ENCODE results near the gene GSG1L. TPM values are rescaled to one million over a fixed set of nuclear protein-coding genes. Genes with fewer than 3 reads are reported as not detected.

GSG1L gene
- total and polyA plus RNA-seq, 4 experiments from 2014 or later = 0.27 TPM; not detected in 3

- Mint-ChIP-seq H3K27me3 (no peaks in the 10 kb centered on the region), H3K36me3 (peaks cover 59 to 73% of the 10 kb centered on the region in 2 donors), H3K4me1 (peaks cover 0 to 6% (median 3%) of the 10 kb centered on the region in 4 donors), H3K4me3 (no peak overlapping the region), H3K27ac (peak overlapping the region in 1 of 7 donors; percentile 41), H3K9me3 (no peaks in the 10 kb centered on the region)
- Histone ChIP-seq H3K36me3 (ENCODE audit: insufficient read depth, low read length) (peaks cover 67% of the 10 kb centered on the region), H3K4me1 (ENCODE audit: insufficient read depth, low read length) (no peaks in the 10 kb centered on the region), H3K9me3 (ENCODE audit: control insufficient read depth in 1 of 2, low read length in 2 of 2) (no peaks in the 10 kb centered on the region), H3K4me3 (ENCODE audit: low read length in 2 of 2) (no peak overlapping the region), H3K27ac (ENCODE audit: low read depth, low read length) (no peak overlapping the region), H3K27me3 (ENCODE audit: insufficient read depth, low read length) (no peaks in the 10 kb centered on the region)
- ChIA-PET POLR2A (ENCODE audit: partially characterized antibody) (no interaction called here), CTCF (ENCODE audit: partially characterized antibody) (no interaction called here)
- no peak for DNase-seq
- intact Hi-C loops (cut with micrococcal nuclease) = no loop called here
Measured at GRCh38 chr16:28098959-28099945, 35.7 kb upstream of the GSG1L start.

DNA sequence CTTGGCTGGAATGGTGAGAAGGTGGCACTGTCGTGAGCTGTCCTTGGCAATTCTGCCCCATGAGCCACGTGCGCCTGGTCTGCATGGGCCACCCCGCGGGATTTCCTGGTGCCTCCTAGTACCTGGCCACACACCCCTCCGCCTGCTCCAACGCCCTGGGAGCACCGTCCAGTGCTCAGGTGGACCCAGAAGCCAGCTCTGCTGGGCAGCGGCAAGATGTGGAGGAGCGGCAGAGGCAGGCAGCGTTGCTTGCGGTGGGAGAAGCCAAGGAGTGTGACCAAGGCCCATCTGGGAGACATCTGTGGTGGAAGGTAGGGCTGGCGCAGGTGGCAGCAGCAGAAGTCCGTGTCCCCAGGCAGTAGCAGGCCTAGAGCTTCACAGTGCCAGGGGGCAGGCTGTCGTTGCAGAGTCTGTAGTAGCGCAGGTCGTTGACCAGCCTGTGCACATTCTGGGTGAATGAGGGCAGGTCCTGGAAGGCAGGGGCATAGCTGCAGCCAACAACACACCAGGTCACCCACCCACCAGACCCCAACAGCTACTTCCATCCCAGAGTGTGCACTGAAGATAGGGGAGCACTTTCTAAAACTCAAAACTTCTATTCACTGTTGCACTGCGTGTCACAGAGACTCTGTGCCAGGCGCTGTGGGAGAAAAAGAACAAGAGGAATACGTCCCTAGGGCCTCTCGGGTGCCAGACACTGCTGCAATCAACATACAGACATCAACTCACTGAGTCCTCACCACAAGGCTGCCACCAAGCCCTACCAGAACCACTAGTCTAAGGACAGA lies 34.9 kb upstream of the GSG1L start:
- Mint-ChIP-seq H3K4me3 (no peak overlapping the region), H3K9me3 (no peaks in the 10 kb centered on the region), H3K4me1 (peaks cover 0 to 6% (median 3%) of the 10 kb centered on the region in 4 donors), H3K27ac (no peak overlapping the region), H3K36me3 (peaks cover 50 to 67% of the 10 kb centered on the region in 2 donors), H3K27me3 (no peaks in the 10 kb centered on the region)
- H3K9me3 ChIP-seq (ENCODE audit: control insufficient read depth in 1 of 2, low read length in 2 of 2) = no peaks in the 10 kb centered on the region
- H3K36me3 ChIP-seq (ENCODE audit: insufficient read depth, low read length) = peaks cover 58% of the 10 kb centered on the region
- H3K27ac ChIP-seq (ENCODE audit: low read depth, low read length) = no peak overlapping the region
- POLR2A ChIA-PET (ENCODE audit: partially characterized antibody) = no interaction called here
- no peaks in the 10 kb centered on the region for H3K27me3 ChIP-seq (ENCODE audit: insufficient read depth, low read length)
- CTCF ChIA-PET (ENCODE audit: partially characterized antibody) = interaction anchor here (1.2 kb wide), 1 partner anchor 120 kb away, joined by 7 read pairs; no protein-coding TSS in a partner anchor
- intact Hi-C loops (cut with micrococcal nuclease) = no loop called here
- H3K4me1 ChIP-seq (ENCODE audit: insufficient read depth, low read length) = no peaks in the 10 kb centered on the region
- no peak for DNase-seq
- H3K4me3 ChIP-seq (ENCODE audit: low read length in 2 of 2) = no peak overlapping the region

DNA sequence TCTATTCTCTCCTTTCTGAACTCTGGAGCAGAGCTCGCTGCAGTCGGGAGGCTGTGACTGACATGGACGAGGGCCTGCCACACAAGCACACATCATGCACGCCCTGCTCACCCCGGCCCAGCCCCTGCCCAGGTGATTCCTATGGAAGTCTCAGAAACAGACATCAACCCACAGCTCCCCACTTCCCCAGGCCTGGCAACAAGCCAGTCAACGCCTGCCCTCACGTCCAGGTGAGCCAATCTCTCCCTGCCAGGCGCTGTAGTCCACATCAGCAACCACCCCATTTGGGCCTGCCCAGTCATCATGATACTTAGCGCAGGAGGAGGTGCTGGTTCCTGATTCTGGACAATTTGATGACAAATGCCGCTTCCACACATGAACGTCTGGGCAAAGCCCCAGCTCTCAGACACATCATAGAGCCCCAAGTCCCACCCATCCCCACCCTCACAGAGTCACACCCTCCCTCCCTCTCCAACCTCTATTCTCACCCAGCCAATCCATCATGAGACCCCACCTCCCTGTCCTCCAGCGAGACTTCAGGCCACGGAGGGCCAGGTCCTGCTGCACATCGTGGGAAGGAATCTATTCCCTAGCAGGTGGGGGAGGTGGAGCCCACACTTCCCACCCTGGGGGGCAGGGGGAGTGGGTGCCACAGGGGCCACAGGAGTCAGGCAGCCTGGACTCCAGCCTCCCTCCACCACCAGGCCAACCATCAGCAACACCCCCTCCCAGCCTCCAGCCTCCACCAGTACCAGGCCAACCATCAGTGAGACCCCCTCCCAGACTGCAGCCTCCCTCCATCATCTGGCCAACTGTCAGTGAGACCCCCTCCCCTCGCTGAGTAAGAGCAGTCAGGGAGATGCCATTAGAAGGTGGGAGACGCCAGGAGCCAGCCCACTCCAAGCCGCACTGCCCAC lies 33.7 kb upstream of the GSG1L start:
- H3K27me3 ChIP-seq (ENCODE audit: insufficient read depth, low read length) = no peaks in the 10 kb centered on the region
- ChIA-PET POLR2A (ENCODE audit: partially characterized antibody) (no interaction called here), CTCF (ENCODE audit: partially characterized antibody) (interaction anchor here (1.2 kb wide), 1 partner anchor 121 kb away, joined by 7 read pairs; no protein-coding TSS in a partner anchor)
- H3K9me3 ChIP-seq (ENCODE audit: control insufficient read depth in 1 of 2, low read length in 2 of 2) = no peaks in the 10 kb centered on the region
- H3K36me3 ChIP-seq (ENCODE audit: insufficient read depth, low read length) = peaks cover 46% of the 10 kb centered on the region
- DNase-seq = no peak
- Mint-ChIP-seq H3K9me3 (peaks cover 0 to under 1% (median 0%) of the 10 kb centered on the region in 8 donors), H3K4me1 (peaks cover 0 to 5% (median 2%) of the 10 kb centered on the region in 4 donors), H3K36me3 (peaks cover 42 to 57% of the 10 kb centered on the region in 2 donors), H3K4me3 (no peak overlapping the region), H3K27me3 (no peaks in the 10 kb centered on the region), H3K27ac (peak overlapping the region in 2 of 7 donors; percentile 68 to 83)
- no peak overlapping the region for H3K4me3 ChIP-seq (ENCODE audit: low read length in 2 of 2)
- H3K27ac ChIP-seq (ENCODE audit: low read depth, low read length) = no peak overlapping the region
- intact Hi-C loops (cut with micrococcal nuclease) = no loop called here
- no peaks in the 10 kb centered on the region for H3K4me1 ChIP-seq (ENCODE audit: insufficient read depth, low read length)

GRCh38 chr16:28093385-28093725 lies 29.8 kb upstream of the GSG1L start:
- H3K27ac Mint-ChIP-seq = peak overlapping the region in 2 of 7 donors; percentile 18 to 27
- H3K9me3 ChIP-seq (ENCODE audit: control insufficient read depth in 1 of 2, low read length in 2 of 2) = no peaks in the 10 kb centered on the region
- POLR2A ChIA-PET (ENCODE audit: partially characterized antibody) = no interaction called here
- H3K4me1 ChIP-seq (ENCODE audit: insufficient read depth, low read length) = no peaks in the 10 kb centered on the region
- CTCF ChIA-PET (ENCODE audit: partially characterized antibody) = interaction anchor here (1.6 kb wide), 1 partner anchor 23 kb away, joined by 3 read pairs; no protein-coding TSS in a partner anchor
- H3K36me3 Mint-ChIP-seq = peaks cover 16 to 23% of the 10 kb centered on the region in 2 donors
- H3K4me3 ChIP-seq (ENCODE audit: low read length in 2 of 2) = no peak overlapping the region
- H3K9me3 Mint-ChIP-seq = peaks cover 0 to 3% (median 0%) of the 10 kb centered on the region in 8 donors
- peaks cover 10% of the 10 kb centered on the region for H3K36me3 ChIP-seq (ENCODE audit: insufficient read depth, low read length)
- H3K27me3 ChIP-seq (ENCODE audit: insufficient read depth, low read length) = no peaks in the 10 kb centered on the region
- peaks cover 0 to 7% (median 4%) of the 10 kb centered on the region in 4 donors for H3K4me1 Mint-ChIP-seq
- no peak for DNase-seq
- intact Hi-C loops (cut with micrococcal nuclease) = no loop called here
- H3K27ac ChIP-seq (ENCODE audit: low read depth, low read length) = no peak overlapping the region
- H3K27me3 Mint-ChIP-seq = no peaks in the 10 kb centered on the region
- no peak overlapping the region for H3K4me3 Mint-ChIP-seq

- CTCF ChIA-PET (ENCODE audit: partially characterized antibody) = interaction anchor here (0.7 to 1.6 kb wide), 2 partner anchors 22 to 122 kb away, joined by 3 read pairs; no protein-coding TSS in a partner anchor
- peak overlapping the region in 2 of 7 donors; percentile 27 to 41 for H3K27ac Mint-ChIP-seq
- peaks cover 0 to 3% (median 0%) of the 10 kb centered on the region in 8 donors for H3K9me3 Mint-ChIP-seq
- no peaks in the 10 kb centered on the region for H3K27me3 Mint-ChIP-seq
- H3K36me3 Mint-ChIP-seq = peaks cover 10 to 18% of the 10 kb centered on the region in 2 donors
- Histone ChIP-seq H3K9me3 (ENCODE audit: control insufficient read depth in 1 of 2, low read length in 2 of 2) (no peaks in the 10 kb centered on the region), H3K36me3 (ENCODE audit: insufficient read depth, low read length) (peaks cover 5% of the 10 kb centered on the region), H3K4me1 (ENCODE audit: insufficient read depth, low read length) (no peaks in the 10 kb centered on the region), H3K27ac (ENCODE audit: low read depth, low read length) (no peak overlapping the region), H3K27me3 (ENCODE audit: insufficient read depth, low read length) (no peaks in the 10 kb centered on the region), H3K4me3 (ENCODE audit: low read length in 2 of 2) (no peak overlapping the region)
- intact Hi-C loops (cut with micrococcal nuclease) = no loop called here
- no peak overlapping the region for H3K4me3 Mint-ChIP-seq
- H3K4me1 Mint-ChIP-seq = peaks cover 0 to 7% (median 4%) of the 10 kb centered on the region in 4 donors
- POLR2A ChIA-PET (ENCODE audit: partially characterized antibody) = no interaction called here
- no peak for DNase-seq
Measured at GRCh38 chr16:28092721-28093384, 29.3 kb upstream of the GSG1L start.

GRCh38 chr16:28091656-28092055 lies 28.1 kb upstream of the GSG1L start:
- intact Hi-C loops (cut with micrococcal nuclease) = no loop called here
- H3K27ac Mint-ChIP-seq = no peak overlapping the region
- no peak for DNase-seq
- H3K4me1 ChIP-seq (ENCODE audit: insufficient read depth, low read length) = no peaks in the 10 kb centered on the region
- CTCF ChIA-PET (ENCODE audit: partially characterized antibody) = no interaction called here
- no peak overlapping the region for H3K4me3 ChIP-seq (ENCODE audit: low read length in 2 of 2)
- peaks cover 2 to 6% of the 10 kb centered on the region in 2 donors for H3K36me3 Mint-ChIP-seq
- no peaks in the 10 kb centered on the region for H3K9me3 ChIP-seq (ENCODE audit: control insufficient read depth in 1 of 2, low read length in 2 of 2)
- peaks cover 0 to 3% (median 0%) of the 10 kb centered on the region in 8 donors for H3K9me3 Mint-ChIP-seq
- POLR2A ChIA-PET (ENCODE audit: partially characterized antibody) = no interaction called here
- H3K27ac ChIP-seq (ENCODE audit: low read depth, low read length) = no peak overlapping the region
- H3K4me1 Mint-ChIP-seq = peaks cover 0 to 7% (median 1%) of the 10 kb centered on the region in 4 donors
- H3K27me3 Mint-ChIP-seq = no peaks in the 10 kb centered on the region
- H3K36me3 ChIP-seq (ENCODE audit: insufficient read depth, low read length) = no peaks in the 10 kb centered on the region
- H3K27me3 ChIP-seq (ENCODE audit: insufficient read depth, low read length) = no peaks in the 10 kb centered on the region
- H3K4me3 Mint-ChIP-seq = no peak overlapping the region
